Fibroblast of lung (primary cell): ENCODE results near the gene TOR1AIP2. TPM values are rescaled to one million over a fixed set of nuclear protein-coding genes. Genes with fewer than 3 reads are reported as not detected.

Source experiments
- DNase-seq, 2 donors: peaks; one replicate each; pipeline versions ENCODE4 v3.0.0 to v3.0.0-alpha.2; 2010; ENCODE audit warnings: low read depth in 2 of 2
- H2AFZ ChIP-seq: 2 replicates; pipeline ENCODE4 v1.5.1; 2012; ENCODE audit warnings: low read length, control low read depth, inconsistent platforms
- H3K27ac ChIP-seq: 2 replicates; pipeline ENCODE4 v1.5.1; 2011; ENCODE audit warnings: low read length, control low read depth; ENCODE audit not compliant: insufficient read depth
- H3K27me3 ChIP-seq: 2 replicates; pipeline ENCODE4 v1.5.1; 2011; ENCODE audit warnings: mild to moderate bottlenecking, low read length; ENCODE audit not compliant: control insufficient read depth, insufficient read depth
- H3K36me3 ChIP-seq: 2 replicates; pipeline ENCODE4 v1.5.1; 2011; ENCODE audit warnings: low read length; ENCODE audit not compliant: control insufficient read depth, insufficient read depth
- H3K4me1 ChIP-seq: 2 replicates; pipeline ENCODE4 v1.5.1; 2011; ENCODE audit warnings: low read length; ENCODE audit not compliant: control insufficient read depth, insufficient read depth; ENCODE audit errors: extremely low read depth
- H3K4me2 ChIP-seq: 2 replicates; pipeline ENCODE4 v1.5.1; 2011; ENCODE audit warnings: low read length, control low read depth; ENCODE audit not compliant: insufficient read depth; ENCODE audit errors: extremely low read depth
- H3K4me3 ChIP-seq, 4 experiments: fragments of 200-600 bp in 1 of 4; sonication (generic) in 1 of 4; replicated peaks in 1 of 4; 2 replicates each; pipeline ENCODE4 v1.5.1; 2011 to 2016; ENCODE audit warnings: low read length in 4 of 4, low read depth in 3 of 4, mild to moderate bottlenecking in 3 of 4, control low read depth in 2 of 4, inconsistent platforms in 1 of 4, mixed read lengths in 1 of 4; ENCODE audit not compliant: insufficient read depth in 1 of 4; ENCODE audit errors: control extremely low read depth in 1 of 4
- H3K79me2 ChIP-seq: 2 replicates; pipeline ENCODE4 v1.5.1; 2012; ENCODE audit warnings: mild to moderate bottlenecking, low read length, inconsistent platforms; ENCODE audit not compliant: control insufficient read depth, insufficient read depth
- H3K9ac ChIP-seq: 2 replicates; pipeline ENCODE4 v1.5.1; 2011; ENCODE audit warnings: mild to moderate bottlenecking, low read length, control low read depth; ENCODE audit not compliant: insufficient read depth
- H3K9me3 ChIP-seq: 2 replicates; pipeline ENCODE4 v1.5.1; 2012; ENCODE audit warnings: low read depth, low read length; ENCODE audit not compliant: control insufficient read depth, insufficient read depth
- H4K20me1 ChIP-seq: 2 replicates; pipeline ENCODE4 v1.5.1; 2011; ENCODE audit warnings: low read length; ENCODE audit not compliant: control insufficient read depth, insufficient read depth; ENCODE audit errors: extremely low read depth
- CTCF ChIP-seq, 2 donors: IDR thresholded peaks in 1 of 2; conservative IDR thresholded peaks in 1 of 2; 1 replicate in 1 of 2; 2 replicates in 1 of 2; pipeline ENCODE4 v1.5.1; 2011 to 2012; ENCODE audit warnings: low read length in 2 of 2, control low read depth in 1 of 2, inconsistent platforms in 1 of 2, low read depth in 1 of 2, mild to moderate bottlenecking in 1 of 2
- EZH2 ChIP-seq: IDR thresholded peaks from 2 replicates; pipeline ENCODE4 v1.5.1; 2012; ENCODE audit warnings: low read length, control low read depth, mild to moderate bottlenecking; ENCODE audit errors: missing control alignments
- polyA plus RNA-seq, 2 donors: library from polyadenylated mRNA; depleted of rRNA in 1 of 2; stranded (reverse) in 1 of 2; unstranded in 1 of 2; fragments of >200 nt; gene quantifications; 2 replicates each; pipeline ENCODE4 v1.2.1, GENCODE V29; 2011 to 2012; ENCODE audit warnings: missing spikeins in 1 of 2
- total RNA-seq: library from RNA; depleted of rRNA; stranded (reverse); fragments of >200 nt; gene quantifications from 2 replicates; pipeline ENCODE4 v1.2.1, GENCODE V29; 2014

TOR1AIP2 gene
- total and polyA plus RNA-seq, 2 donors (not counting 1 experiment from before 2014, with no cell fraction given), result 78.9 to 81.9 TPM

GRCh38 chr1:179794146-179794545, 83.5 kb downstream of the TOR1AIP2 start:
- Histone ChIP-seq H3K4me2 (no peak overlapping the region), H3K4me3 (no peak overlapping the region), H3K27me3 (peaks cover 4% of the 10 kb centered on the region), H3K79me2 (no peaks in the 10 kb centered on the region), H3K9me3 (no peaks in the 10 kb centered on the region), H3K36me3 (no peaks in the 10 kb centered on the region), H3K4me1 (no peaks in the 10 kb centered on the region), H2AFZ (no peak overlapping the region), H3K27ac (no peak overlapping the region), H3K9ac (no peak overlapping the region), H4K20me1 (no peaks in the 10 kb centered on the region)
- no peak for DNase-seq
- TF ChIP-seq EZH2 (no peak), CTCF (conservative IDR thresholded peaks at IDR 0.05 in 1 of 2, IDR thresholded peaks at IDR 0.05 in 1 of 2; ENCODE audit: low read depth in 1 of 2, low read length in 2 of 2) (no peak)

GRCh38 chr1:179793281-179793680, 84.3 kb downstream of the TOR1AIP2 start:
- H3K4me2 ChIP-seq, result no peak overlapping the region
- H3K27ac ChIP-seq, result no peak overlapping the region
- H4K20me1 ChIP-seq, result no peaks in the 10 kb centered on the region
- no peaks in the 10 kb centered on the region for H3K4me1 ChIP-seq
- no peak overlapping the region for H3K4me3 ChIP-seq
- DNase-seq, result no peak
- no peaks in the 10 kb centered on the region for H3K9me3 ChIP-seq
- H3K79me2 ChIP-seq, result no peaks in the 10 kb centered on the region
- no peak for TF ChIP-seq EZH2
- no peak for TF ChIP-seq CTCF (conservative IDR thresholded peaks at IDR 0.05 in 1 of 2, IDR thresholded peaks at IDR 0.05 in 1 of 2; ENCODE audit: low read depth in 1 of 2, low read length in 2 of 2)
- no peak overlapping the region for H3K9ac ChIP-seq
- H3K27me3 ChIP-seq, result peaks cover 6% of the 10 kb centered on the region
- no peaks in the 10 kb centered on the region for H3K36me3 ChIP-seq
- no peak overlapping the region for H2AFZ ChIP-seq

Other genes starting within 250 kb of the TOR1AIP2 start
- not detected in 2 replicates for gene FAM163A, start 134.5 kb downstream of the TOR1AIP2 start, total RNA-seq
- gene FAM163A, start 134.5 kb downstream of the TOR1AIP2 start, polyA plus RNA-seq, result not detected in 2 replicates
- 57.8 and 62.3 TPM in 2 replicates for gene TOR1AIP1, start 4.5 kb upstream of the TOR1AIP2 start, total RNA-seq
- 39.6 and 51.1 TPM in 2 replicates for gene TOR1AIP1, start 4.5 kb upstream of the TOR1AIP2 start, polyA plus RNA-seq
- gene CEP350, start 77.0 kb upstream of the TOR1AIP2 start, total RNA-seq, result 71.1 and 101 TPM in 2 replicates
- 14.3 and 19.0 TPM in 2 replicates for gene CEP350, start 77.0 kb upstream of the TOR1AIP2 start, polyA plus RNA-seq